Neural cell (in vitro differentiated cells): Measurements from ENCODE around the gene TTK. TPM values are rescaled to one million over a fixed set of nuclear protein-coding genes. Genes with fewer than 3 reads are reported as not detected.

Source experiments
- H2AFZ ChIP-seq: fragments of 200-600, 300-800 bp; sonication (generic), shearing (Covaris generic); 2 replicates; pipeline ENCODE4 v1.6.0; 2014; ENCODE audit warnings: low read depth, mild to moderate bottlenecking, antibody characterized with exemption, low read length, moderate library complexity
- H3F3A ChIP-seq: fragments of 200-600 bp; shearing (Covaris generic); 2 replicates; pipeline ENCODE4 v1.6.1; 2016; ENCODE audit warnings: mild to moderate bottlenecking, moderate library complexity, mixed read lengths, antibody characterized with exemption, low read length; ENCODE audit not compliant: insufficient read depth, poor library complexity, severe bottlenecking
- H3K27ac ChIP-seq: fragments of 200-600, 300-800 bp; sonication (generic), shearing (Covaris generic); 2 replicates; pipeline ENCODE4 v1.5.1; 2014; ENCODE audit warnings: mild to moderate bottlenecking, low read length, moderate library complexity
- H3K27me3 ChIP-seq: fragments of 300-800, 200-600 bp; sonication (generic), shearing (Covaris generic); 2 replicates; pipeline ENCODE4 v1.6.0; 2014; ENCODE audit warnings: mild to moderate bottlenecking, low read depth, low read length, moderate library complexity; ENCODE audit not compliant: insufficient read depth
- H3K36me3 ChIP-seq: fragments of 300-800, 200-600 bp; sonication (generic), shearing (Covaris generic); 2 replicates; pipeline ENCODE4 v1.5.1; 2014; ENCODE audit warnings: mild to moderate bottlenecking, antibody characterized with exemption, low read length, moderate library complexity; ENCODE audit not compliant: insufficient read depth
- H3K4me2 ChIP-seq: fragments of 300-800, 200-600 bp; sonication (generic), shearing (Covaris generic); 2 replicates; pipeline ENCODE4 v1.6.0; 2014; ENCODE audit warnings: mild to moderate bottlenecking, low read length
- H3K4me3 ChIP-seq: fragments of 300-800, 200-600 bp; sonication (generic), shearing (Covaris generic); 2 replicates; pipeline ENCODE4 v1.5.1; 2014; ENCODE audit warnings: mild to moderate bottlenecking, low read length, moderate library complexity
- H3K79me2 ChIP-seq: fragments of 200-600 bp; shearing (Covaris generic); replicated peaks from 2 replicates; pipeline ENCODE4 v1.6.0; 2014; ENCODE audit warnings: mild to moderate bottlenecking, low read length, moderate library complexity; ENCODE audit not compliant: insufficient read depth
- H3K9ac ChIP-seq: fragments of 300-800, 200-600 bp; sonication (generic), shearing (Covaris generic); 2 replicates; pipeline ENCODE4 v1.6.1; 2016; ENCODE audit warnings: mild to moderate bottlenecking, low read length, mixed read lengths
- H3K9me2 ChIP-seq: fragments of 200-600 bp; shearing (Covaris generic); 2 replicates; pipeline ENCODE4 v1.6.1; 2016; ENCODE audit warnings: mild to moderate bottlenecking, low read length, mixed read lengths; ENCODE audit not compliant: insufficient read depth
- H3K9me3 ChIP-seq: fragments of 200-600, 300-800 bp; sonication (generic), shearing (Covaris generic); 2 replicates; pipeline ENCODE4 v1.6.1; 2016; ENCODE audit warnings: mild to moderate bottlenecking, mixed run types, low read length, moderate library complexity, mixed read lengths
- H4K20me1 ChIP-seq: fragments of 200-600 bp; shearing (Covaris generic); 2 replicates; pipeline ENCODE4 v1.6.1; 2016; ENCODE audit warnings: mild to moderate bottlenecking, mixed run types; ENCODE audit not compliant: insufficient read depth
- CTCF ChIP-seq: fragments of 450-650 bp; IDR thresholded peaks from 2 replicates; pipeline ENCODE4 v1.5.1; 2014; ENCODE audit warnings: antibody characterized with exemption, mild to moderate bottlenecking, moderate library complexity; ENCODE audit not compliant: poor library complexity, severe bottlenecking
- EP300 ChIP-seq: fragments of 450-650 bp; conservative IDR thresholded peaks from 2 replicates; pipeline ENCODE4 v1.6.1; 2014; ENCODE audit warnings: antibody characterized with exemption, mild to moderate bottlenecking, moderate library complexity; ENCODE audit not compliant: poor library complexity, severe bottlenecking
- EZH2 ChIP-seq: fragments of 200-600, 300-800 bp; shearing (Covaris generic), sonication (generic); IDR thresholded peaks from 2 replicates; pipeline ENCODE4 v1.6.1; 2014; ENCODE audit warnings: antibody characterized with exemption, low read length, borderline replicate concordance, mild to moderate bottlenecking; ENCODE audit not compliant: insufficient read depth, poor library complexity, severe bottlenecking
- MXI1 ChIP-seq: fragments of 450-650 bp; conservative IDR thresholded peaks from 2 replicates; pipeline ENCODE4 v1.6.1; 2014; ENCODE audit warnings: antibody characterized with exemption, mild to moderate bottlenecking; ENCODE audit not compliant: poor library complexity, severe bottlenecking
- POLR2AphosphoS5 ChIP-seq: IDR thresholded peaks from 2 replicates; pipeline ENCODE4 v1.6.1; 2012
- RAD21 ChIP-seq: fragments of 450-650 bp; conservative IDR thresholded peaks from 2 replicates; pipeline ENCODE4 v1.6.1; 2014; ENCODE audit warnings: antibody characterized with exemption, mild to moderate bottlenecking, moderate library complexity
- REST ChIP-seq: IDR thresholded peaks from 2 replicates; pipeline ENCODE4 v1.6.1; 2012; ENCODE audit warnings: borderline replicate concordance
- SMC3 ChIP-seq: fragments of 450-650 bp; conservative IDR thresholded peaks from 2 replicates; pipeline ENCODE4 v1.6.1; 2014; ENCODE audit warnings: antibody characterized with exemption, mild to moderate bottlenecking, moderate library complexity; ENCODE audit not compliant: poor library complexity
- TAF1 ChIP-seq: IDR thresholded peaks from 2 replicates; pipeline ENCODE4 v1.6.1; 2012; ENCODE audit warnings: low read depth
- polyA plus RNA-seq: library from polyadenylated mRNA; depleted of rRNA; stranded (reverse); fragments of >200 nt; gene quantifications from 2 replicates; pipeline ENCODE4 v1.2.3, GENCODE V29; 2014

TTK gene
- polyA plus RNA-seq, 1 donor from 2014 or later, result 1.5 TPM

DNA sequence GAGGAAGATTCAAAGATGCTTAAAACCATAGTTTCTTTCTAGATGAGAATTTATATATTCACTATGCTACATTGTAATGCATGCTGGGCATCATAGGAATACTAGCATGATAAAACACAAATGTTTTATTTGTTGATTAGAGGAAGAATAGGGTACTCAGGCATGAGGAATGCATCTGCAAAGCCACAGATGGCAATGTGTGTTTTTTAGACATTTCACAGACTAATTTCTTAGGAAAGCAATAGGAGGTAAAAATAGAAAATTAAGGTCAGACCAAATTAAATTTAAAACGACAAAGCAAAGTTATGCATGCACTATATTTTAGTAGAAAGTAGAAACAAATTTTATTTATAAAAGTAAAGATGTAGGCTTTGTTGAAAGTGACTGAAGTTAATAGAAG lies 2.1 kb downstream of the TTK start:
- Histone ChIP-seq H3K27ac (no peak overlapping the region), H3F3A (no peaks in the 10 kb centered on the region), H3K9ac (no peak overlapping the region), H3K9me3 (no peaks in the 10 kb centered on the region), H3K27me3 (no peaks in the 10 kb centered on the region), H3K4me2 (no peak overlapping the region), H2AFZ (no peak overlapping the region), H3K79me2 (peaks cover 16% of the 10 kb centered on the region), H3K36me3 (no peaks in the 10 kb centered on the region), H4K20me1 (no peaks in the 10 kb centered on the region), H3K9me2 (no peaks in the 10 kb centered on the region), H3K4me3 (no peak overlapping the region)
- TF ChIP-seq EZH2 (no peak), MXI1 (no peak), REST (no peak), SMC3 (no peak), RAD21 (no peak), EP300 (no peak), POLR2AphosphoS5 (no peak), TAF1 (no peak), CTCF (no peak)

DNA sequence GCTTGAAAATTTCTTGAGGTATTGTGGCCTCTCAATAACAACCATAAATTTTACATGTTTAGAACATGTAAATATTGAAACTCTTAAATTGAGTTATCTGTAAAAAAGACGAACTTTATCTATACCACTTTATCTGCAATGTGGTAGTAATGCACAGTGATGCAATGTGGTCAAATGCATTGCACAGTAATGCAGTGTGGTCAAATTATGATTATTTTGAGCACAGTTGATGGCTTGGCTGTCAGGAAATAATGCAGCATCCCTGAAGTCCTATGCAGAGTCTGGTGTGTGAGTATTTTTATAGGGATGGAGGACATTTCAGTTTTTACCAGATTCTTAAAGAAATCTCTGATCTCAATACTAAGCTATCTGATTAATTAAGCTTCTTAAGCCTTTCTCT lies 5.1 kb downstream of the TTK start:
- H3K9me3 ChIP-seq, result no peaks in the 10 kb centered on the region
- H3K9me2 ChIP-seq, result no peaks in the 10 kb centered on the region
- H3K36me3 ChIP-seq, result no peaks in the 10 kb centered on the region
- H4K20me1 ChIP-seq, result no peaks in the 10 kb centered on the region
- peaks cover 16% of the 10 kb centered on the region for H3K79me2 ChIP-seq
- H3K4me2 ChIP-seq, result no peak overlapping the region
- no peak overlapping the region for H3K4me3 ChIP-seq
- no peak overlapping the region for H3K27ac ChIP-seq
- no peak overlapping the region for H2AFZ ChIP-seq
- H3K27me3 ChIP-seq, result no peaks in the 10 kb centered on the region
- TF ChIP-seq SMC3 (no peak), MXI1 (no peak)
- H3K9ac ChIP-seq, result no peak overlapping the region
- H3F3A ChIP-seq, result no peaks in the 10 kb centered on the region

GRCh38 chr6:80010288-80010687 lies 5.8 kb downstream of the TTK start:
- Histone ChIP-seq H3K27ac (no peak overlapping the region), H3K4me3 (no peak overlapping the region), H3K4me2 (no peak overlapping the region), H4K20me1 (no peaks in the 10 kb centered on the region), H2AFZ (no peak overlapping the region), H3K79me2 (peaks cover 10% of the 10 kb centered on the region), H3K27me3 (no peaks in the 10 kb centered on the region), H3F3A (no peaks in the 10 kb centered on the region), H3K9me3 (no peaks in the 10 kb centered on the region), H3K9ac (no peak overlapping the region), H3K9me2 (no peaks in the 10 kb centered on the region), H3K36me3 (no peaks in the 10 kb centered on the region)
- TF ChIP-seq REST (no peak), EZH2 (no peak), TAF1 (no peak), POLR2AphosphoS5 (no peak), RAD21 (no peak)
